HG03469 (cell line): ENCODE data around the gene FRMD3.
"Not testable (repeated sequence)": the region's sequence is repeated elsewhere in the genome, so short reads cannot be mapped to it uniquely, and the experiment has no call there.

Experiments used
- ATAC-seq: cut with Tn5 transposase; IDR thresholded peaks from one replicate; pipeline ENCODE4 v1.9.1; 2021; ENCODE audit warnings: mild to moderate bottlenecking, moderate library complexity, moderate number of reproducible peaks; ENCODE audit not compliant: unreplicated experiment

Gene FRMD3

DNA sequence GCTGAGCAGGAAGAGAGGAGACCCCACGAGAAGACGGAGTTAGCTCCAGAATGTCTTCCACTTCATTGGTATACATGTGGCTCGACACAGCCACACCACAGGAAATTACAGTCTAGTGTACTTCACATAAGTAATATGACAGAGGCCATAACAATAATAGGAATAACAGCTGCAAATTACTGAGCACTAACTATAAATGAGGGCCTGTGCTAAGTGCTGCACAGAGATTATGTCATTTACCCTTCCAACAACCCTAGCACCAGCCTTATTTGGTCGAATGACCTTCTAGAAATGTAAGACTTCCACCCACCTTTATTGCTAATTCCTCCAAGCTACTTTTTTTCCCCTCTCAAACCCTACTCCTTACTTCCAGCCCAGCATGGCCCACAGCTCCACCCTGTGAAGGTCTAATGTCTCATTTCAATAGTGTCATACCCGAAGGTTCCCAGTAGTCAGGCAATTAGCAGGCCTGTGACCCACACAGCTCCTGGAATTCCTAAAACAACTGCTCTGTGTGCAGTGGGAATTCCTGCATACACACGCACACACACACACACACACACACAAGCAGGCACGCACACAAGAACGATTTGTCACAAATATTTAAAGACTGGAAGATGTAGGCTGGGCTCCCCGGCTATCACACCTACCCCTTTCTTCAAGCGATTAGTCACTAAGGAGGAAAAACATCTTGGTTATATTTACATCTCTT is 134.5 kb downstream of the FRMD3 start:
- ATAC-seq, result no peak

DNA sequence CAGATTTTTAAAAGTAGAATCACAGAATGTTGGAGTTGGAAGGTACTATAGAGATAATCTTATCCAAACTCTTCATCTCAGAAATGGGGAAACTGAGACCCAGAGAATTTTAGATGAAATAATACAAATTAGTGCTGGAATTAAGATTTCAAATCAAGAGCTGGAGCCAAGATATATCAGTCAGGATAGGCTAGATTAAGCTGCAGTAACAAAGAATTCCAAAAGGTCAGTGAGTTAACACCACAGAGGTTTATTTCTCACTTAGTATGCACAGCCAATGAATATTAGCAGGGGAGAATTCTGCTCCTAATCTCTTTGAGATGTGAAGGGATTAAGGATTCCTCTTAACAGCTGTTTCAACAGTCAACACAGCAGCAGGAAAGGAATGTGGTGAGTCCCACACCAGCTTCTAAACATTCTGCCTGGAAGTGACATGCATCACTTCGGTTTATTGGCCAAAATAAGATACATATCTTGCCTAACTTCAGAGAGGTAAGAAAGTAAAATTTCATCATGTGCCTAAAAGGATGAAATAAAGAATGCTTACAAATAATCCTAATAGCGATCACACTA is 136.8 kb downstream of the FRMD3 start:
- ATAC-seq, result no peak

DNA sequence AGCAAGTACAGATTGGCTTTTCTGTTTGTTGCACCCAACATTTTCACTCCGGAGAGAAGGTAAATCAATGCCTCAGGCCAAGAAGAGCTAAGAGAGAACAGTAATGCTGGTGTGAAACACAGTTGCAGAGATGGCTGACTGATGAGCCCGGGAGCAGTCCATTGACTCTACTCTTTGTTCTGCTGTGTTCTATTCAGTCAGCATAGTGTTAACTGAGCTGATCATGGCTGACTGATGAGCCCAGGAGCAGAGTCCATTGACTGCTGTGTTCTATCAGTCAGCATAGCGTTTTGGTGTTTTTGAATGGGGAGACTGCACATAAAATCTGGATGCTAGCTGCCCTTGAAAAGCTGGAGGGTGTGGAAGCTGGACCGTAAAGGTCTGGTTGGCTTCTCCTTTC is 141.4 kb downstream of the FRMD3 start:
- ATAC-seq, result no peak

DNA sequence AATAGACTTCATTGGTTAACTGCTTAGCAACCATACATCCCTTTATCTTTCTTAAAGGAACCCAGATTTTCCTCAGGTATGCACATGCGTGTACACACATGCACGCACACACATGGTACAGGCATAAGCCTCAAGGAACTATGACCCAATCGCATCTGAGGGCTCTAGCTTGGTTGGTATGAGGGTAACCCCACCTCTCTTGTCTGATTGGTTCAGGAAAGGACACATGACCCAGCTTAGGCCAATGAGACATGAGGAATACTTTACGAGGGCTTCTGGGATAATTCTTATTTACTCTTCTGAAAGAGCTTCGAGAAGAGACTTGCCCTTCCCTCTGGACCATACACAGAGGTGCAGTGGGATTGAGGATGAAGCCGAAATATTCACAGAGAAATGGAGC is 141.9 kb downstream of the FRMD3 start:
- ATAC-seq, result no peak

DNA sequence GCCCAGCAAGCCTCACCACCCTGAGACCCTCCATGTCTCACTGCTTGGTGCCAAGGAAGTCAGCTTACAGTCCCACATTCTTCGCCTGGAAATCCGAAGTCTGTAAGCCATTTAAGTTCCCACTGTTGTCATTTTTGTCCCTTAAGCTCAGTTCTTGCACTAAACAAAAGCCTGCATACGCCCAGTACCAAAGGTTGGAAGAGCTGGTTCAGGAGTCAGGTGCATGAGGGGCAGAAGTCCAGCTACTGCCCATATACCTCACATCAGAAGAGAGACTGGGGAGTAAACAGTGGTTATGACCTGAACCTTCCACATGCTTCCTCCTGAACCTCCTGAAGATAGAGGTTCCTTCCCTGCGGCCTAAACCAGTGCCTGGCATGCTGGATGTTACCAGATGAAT is 146.0 kb downstream of the FRMD3 start:
- ATAC-seq, result no peak

DNA sequence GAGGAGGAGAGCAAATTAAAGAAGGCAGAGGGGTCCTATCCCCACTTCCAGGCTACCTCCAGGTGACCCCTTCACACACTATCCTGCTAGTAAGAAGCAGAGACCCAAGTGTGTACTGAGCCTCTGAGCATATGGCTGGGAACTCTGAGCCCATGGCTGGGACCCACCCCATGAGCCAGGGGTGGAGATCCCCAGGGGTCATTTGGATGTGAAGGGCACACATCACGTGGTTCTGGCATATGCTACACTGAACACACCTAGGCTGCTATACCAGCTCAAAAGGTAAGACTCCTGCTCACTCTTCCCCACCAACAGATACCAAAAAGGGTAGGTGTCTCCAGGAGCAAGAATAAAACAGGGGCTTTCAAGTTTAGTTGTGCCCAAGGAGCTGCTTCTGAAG is 149.9 kb downstream of the FRMD3 start:
- ATAC-seq, result no peak

DNA sequence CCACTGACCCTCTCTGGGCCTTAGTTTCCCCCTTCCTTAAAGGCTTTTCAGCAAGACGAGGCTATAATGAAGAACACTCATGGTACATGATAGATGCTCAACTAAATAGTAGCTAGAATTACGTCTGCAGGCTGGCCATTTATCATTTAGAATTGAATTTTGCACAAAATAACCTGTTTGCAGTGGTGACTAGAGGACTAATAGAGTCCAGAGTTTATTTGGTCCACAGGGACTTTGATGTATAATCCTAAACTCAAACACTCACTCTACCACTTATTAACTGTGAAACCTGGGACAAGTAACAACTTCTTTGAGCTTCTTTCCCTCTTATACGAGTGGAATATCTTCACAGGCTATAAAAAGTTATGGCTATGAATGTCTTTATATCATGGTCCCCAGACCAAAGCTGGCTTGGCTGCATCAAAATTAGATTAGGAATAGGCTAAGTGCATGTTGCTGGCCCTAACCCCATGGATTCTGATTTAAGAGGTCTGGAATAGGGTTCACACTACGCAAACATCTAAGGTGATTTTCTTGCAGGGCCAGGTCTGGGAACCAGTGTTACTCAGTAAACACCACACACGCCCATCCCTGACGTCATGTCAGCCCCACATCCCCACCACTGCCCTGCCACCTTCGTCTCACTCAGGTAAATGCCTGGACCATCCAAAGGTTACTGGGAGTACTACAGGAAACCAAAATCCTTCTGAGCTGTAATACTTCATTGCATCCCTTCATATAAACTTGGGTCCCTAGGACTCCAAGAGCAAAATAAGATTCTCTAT is 150.6 kb downstream of the FRMD3 start:
- no peak for ATAC-seq

DNA sequence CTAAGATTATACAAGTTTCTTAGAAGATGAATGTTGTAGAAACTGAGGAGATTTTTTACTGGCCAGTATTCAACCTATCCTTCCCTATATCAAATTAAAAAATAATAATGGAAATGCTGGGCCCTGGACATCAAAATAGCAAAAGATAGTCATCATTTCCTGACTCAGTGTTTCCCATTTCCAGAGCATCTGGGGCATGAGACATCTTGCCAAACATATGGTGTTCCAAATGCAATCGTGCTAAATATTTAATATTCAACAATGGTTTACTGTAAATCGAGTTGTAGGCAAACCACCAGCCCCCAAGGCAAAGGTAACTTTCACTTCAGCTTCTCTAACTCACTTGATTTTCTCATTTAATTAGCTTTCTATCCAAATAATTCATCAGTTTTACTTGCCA is 152.9 kb downstream of the FRMD3 start:
- no peak for ATAC-seq

DNA sequence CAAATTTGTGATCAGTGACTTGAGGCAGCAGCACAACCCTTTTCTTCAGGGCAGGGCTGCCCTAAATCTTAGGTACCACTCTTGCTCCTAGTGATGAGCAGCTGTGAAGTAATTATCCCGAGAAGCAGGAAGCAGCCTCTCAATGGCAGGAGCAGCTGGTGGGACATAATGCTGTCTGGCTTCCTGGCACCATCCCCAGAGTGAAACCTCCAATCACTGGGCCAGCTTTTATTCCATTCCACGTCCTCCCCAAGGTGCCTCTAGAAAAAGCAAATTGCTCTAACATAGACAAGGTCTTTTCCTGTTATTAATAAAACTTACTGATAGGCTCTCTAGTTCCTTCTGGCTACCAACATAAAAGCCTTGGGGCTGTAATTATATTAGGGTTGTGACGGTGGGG is 154.0 kb downstream of the FRMD3 start:
- ATAC-seq, result no peak

DNA sequence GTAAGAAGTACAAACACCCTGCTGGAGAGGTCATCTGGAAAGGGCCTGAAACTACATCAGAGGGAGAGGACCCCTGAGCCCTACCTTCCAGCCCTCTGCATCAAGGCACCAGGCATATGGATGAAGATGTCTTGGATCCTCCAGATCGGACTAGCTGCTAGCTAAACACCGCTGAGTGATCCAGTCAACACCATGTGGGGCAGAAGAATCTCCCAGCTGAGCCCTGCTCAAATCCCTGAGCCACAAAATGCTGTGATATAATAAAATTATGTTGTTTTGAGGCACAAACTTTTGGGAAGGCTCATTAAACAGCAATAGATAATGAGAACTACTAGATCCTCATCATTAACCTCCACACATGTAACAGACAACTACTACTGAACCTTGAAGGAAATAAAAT is 155.2 kb downstream of the FRMD3 start:
- no peak for ATAC-seq

DNA sequence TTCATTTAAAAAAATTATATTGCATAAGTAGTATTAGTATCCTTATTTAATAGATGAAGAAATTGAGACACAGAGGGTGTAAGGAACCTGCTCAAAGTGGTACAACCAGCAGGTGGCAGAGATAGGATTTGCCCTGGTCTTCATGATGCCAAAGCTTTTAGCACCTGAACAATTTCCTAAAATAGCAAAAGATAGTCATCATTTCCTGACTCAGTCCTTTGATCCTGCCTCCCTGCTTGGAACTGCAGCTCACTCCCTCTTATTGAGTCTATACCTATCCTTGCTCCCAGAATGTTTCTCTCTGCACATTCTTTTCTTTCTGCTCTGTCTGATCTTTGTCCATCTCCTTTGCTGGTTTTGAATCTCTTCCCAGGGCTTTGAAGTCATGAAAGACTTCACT is 155.8 kb downstream of the FRMD3 start:
- no peak for ATAC-seq

DNA sequence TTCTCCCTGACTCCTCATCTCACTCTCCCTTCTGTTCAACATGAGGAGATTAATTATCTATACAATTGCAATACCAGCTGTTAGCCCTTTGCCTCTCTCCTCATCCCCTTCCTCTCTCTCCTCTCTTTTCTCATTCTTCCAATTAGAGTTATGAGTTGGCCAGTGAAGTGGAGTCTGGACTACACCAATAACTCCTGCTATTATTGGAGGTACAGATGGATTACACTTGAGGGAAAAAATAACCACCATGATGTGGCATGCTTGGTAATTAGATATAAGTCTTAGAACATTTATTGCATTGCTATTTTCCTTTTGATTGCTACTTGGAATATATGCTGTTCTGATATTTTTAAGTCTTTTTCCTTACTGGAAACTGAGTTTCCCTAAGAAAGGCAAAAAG is 159.2 kb downstream of the FRMD3 start:
- ATAC-seq, result no peak

DNA sequence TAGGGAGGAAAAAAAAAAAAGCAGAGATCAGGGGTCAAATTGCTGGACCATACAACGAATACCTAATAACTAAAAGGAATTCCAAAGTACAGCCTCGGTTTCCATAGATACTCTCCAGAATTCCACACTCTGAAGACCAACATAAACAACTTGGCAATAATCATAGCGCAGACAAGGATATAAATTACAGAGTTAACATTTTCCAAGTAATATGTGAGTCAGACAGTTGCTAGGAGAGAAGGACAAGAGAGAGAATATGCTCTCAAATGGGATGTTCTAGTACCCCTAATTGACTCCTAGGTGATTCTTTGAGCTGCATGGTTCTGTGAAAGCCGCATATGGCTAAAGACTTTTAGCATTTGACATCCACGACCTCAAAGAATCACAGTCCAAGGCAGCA is 165.2 kb downstream of the FRMD3 start:
- ATAC-seq, result no peak

DNA sequence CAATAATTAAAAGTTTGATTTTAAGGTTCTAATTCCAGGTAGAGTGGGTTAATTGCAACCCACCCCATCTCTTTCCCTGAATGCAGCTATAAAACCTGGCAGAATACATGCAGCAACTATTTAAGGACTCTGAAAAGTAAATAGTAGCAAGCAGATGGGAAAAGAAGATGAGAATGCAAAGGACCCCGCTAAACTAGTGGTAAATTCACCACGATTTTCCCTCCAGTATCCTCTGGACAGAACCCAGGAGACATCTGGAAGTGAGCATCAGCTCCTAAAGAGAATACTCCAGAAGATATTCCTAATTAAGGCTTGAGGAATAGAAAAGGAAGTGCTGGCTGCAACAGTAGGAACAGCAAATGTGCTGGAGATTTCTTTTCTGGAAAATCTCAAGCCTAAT is 170.9 kb downstream of the FRMD3 start:
- ATAC-seq, result no peak

DNA sequence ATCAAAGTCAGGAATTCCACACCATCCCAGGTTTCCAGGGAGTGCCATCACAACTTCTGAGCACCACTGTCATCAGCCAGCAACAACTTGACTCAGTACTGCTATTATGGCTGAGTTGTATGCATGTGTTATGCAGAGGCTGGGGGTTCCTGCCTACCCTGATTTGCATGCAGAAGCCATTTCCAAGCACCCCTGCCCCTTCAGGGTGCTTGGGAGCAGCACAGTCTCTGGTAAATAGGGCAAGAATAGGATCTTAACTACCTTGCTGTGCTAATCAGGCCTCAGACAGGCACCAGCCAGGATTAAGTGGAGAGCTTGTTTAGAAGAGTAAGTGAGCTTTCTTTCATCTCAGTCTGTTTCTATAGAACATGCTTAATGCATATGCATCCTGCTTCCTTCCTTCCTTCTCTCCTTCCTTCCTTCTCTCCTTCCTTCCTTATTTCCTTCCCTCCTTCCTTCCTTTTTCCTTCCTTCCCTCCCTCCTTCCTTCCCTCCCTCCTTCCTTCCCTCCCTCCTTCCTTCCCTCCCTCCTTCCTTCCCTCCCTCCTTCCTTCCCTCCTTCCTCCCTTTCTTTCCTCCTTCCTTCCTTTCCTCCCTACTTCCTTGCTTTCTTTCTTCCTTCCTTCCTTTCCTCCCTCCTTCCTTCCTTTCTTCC is 175.7 kb downstream of the FRMD3 start:
- ATAC-seq, result no peak

DNA sequence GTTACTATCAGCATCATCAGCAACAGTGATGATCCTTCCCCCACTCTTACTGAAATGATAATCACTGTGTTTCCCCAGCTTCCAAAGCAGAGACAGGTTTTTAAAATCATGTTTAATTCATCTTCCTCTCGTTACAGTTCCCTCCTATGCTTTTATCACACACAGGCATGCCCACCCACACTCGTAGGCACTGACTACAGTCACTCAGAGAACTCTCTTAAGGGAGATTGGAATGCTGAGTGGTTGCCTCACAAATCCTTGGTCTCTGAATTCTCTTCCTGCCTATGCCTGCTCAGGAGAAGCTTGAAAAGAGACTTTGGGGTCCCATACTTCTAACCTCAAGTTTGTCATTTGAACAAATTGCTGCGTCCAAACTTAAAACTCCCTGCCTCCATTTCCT is 179.2 kb downstream of the FRMD3 start:
- no peak for ATAC-seq

DNA sequence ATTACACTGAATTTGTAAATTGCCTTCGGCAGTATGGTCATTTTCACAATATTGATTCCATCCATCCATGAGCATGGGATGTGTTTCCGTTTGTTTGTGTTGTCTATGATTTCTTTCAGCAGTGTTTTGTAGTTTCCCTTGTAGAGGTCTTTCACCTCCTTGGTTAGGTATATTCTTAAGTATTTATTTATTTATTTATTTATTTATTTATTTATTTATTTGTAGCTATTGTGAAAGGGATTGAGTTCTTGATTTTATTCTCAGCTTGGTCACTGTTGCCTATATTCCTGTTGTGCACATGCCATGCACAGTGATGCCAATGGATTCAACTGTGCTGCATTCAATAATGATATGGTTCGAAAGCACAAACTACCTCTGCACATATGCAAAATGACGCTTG is 179.7 kb downstream of the FRMD3 start:
- not testable (repeated sequence) for ATAC-seq

DNA sequence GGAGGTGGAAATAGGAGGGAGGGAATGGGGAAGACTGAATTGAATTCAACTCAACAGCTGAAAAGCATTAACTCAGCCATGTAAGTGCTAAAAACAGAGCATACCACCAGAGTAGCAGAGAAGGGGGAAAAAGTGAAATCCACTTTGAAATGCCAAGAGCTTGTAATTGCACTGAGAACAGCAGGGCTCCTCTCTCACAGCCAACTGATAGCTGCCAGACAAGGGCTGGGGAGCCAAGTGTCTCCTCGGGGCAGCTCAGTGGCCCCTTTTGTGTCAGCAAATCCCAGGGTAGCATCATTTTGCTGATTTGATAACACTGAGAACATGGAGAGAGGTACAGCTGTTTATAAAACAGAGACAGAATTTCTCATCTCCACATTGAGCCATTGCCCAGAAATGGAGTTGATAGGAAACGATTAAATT is 182.5 kb downstream of the FRMD3 start:
- no peak for ATAC-seq

DNA sequence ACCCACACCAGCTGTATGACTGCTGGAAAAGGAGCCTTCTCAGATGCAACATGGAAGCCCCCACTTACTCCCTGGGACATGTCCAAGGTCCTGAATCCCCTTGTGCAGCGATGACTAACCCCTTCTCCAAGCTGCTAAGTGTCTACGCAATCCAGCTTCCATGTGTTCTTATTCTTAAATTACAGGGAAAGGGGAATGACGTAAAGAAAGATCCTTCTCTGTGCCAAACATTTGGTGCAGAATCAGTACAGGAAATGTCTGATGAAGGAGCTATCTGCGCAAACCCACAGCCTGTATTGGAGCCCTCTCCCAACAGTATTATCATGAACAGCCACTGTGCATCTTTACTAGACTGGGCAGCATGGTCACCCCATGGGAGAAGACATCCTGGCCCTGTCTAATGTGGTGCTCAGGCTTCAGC is 183.2 kb downstream of the FRMD3 start:
- ATAC-seq, result no peak

DNA sequence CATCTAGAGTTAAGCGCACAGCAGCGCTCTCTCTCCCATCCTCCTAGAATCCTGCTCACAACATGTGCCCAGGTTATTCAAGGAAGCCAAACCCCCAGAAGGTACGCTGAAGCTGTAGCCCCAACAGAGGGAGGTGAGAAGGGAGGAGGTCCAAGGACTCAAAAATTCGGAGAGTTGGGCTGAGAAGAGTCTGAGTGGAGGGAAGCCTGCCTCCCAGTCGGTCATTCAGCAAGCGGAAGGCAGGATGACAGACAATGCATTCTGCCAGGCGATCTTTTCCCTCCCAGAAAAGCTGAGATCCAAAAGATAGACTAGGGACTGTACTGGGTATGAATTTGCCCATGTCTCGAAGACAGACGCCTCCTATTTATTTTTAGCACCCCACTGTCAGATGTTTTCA is 189.2 kb downstream of the FRMD3 start:
- no peak for ATAC-seq

DNA sequence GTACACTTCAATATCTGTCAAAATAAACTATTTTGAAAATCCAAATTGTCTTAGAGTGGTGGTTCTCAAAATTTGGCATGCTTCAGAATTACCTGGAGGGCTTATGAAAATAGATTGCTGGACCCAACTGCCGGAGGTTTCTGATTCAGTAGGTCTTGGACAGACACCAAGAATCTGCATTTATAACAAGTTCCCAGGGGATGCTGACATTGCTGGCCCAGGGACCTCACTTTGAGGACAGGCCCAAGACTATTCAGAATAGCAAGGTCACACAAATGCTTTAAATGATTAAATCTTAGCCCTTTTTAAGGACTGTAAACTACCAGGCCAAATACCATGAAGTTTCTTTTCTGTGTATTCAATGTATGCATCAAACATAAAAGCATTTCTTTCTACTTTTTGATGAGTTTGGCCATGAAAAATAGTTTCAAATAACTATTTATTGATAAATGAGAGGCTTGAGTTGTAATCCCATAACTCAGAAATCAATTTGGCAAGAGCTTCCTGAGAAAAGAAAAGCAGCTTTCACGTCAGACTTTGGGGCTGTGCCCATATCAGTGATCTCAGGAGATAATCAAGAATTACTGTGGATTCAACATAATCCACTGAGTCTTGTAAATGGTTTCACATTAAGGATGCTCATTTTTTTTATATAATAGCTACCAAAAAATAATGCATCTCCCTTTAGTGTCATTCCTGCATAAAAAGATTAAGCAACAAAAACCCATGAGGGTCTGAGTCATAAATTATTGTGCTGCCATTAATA is 191.4 kb downstream of the FRMD3 start:
- no peak for ATAC-seq
